ENCODE results near the gene TSPYL2. TPM values are rescaled to one million over a fixed set of nuclear protein-coding genes. Genes with fewer than 3 reads are reported as not detected.
A peak's percentile ranks its signal among the peaks of the same experiment; 100 is the strongest.

TSPYL2 gene
- total and polyA plus RNA-seq, 2 of the 8 experiments (the other 6 are each of a cell fraction or from before 2014, with no cell fraction given), result 13.4 to 13.7 TPM

GRCh38 chrX:53049127-53049517 is 33.0 kb upstream of the TSPYL2 start:
- FAIRE-seq (no peak), DNase-seq (ENCODE audit: low read depth in 1 of 2, low spot score in 2 of 2) (no peak)
- Histone ChIP-seq H2BK12ac (ENCODE audit: low read depth, low read length) (no peak overlapping the region), H3K4me2 (ENCODE audit: insufficient read depth in 1 of 2, low read depth in 2 of 2, low read length in 2 of 2) (peak overlapping the region; percentile 66 to 74), H3K23me2 (ENCODE audit: low read depth, low read length) (peaks cover 4% of the 10 kb centered on the region; the same call in 1 of the 2 replicates), H4K91ac (replicated peaks; ENCODE audit: insufficient read length, low read length) (no peak overlapping the region), H3K9ac (replicated peaks in 1 of 4; ENCODE audit: extremely low read depth in 1 of 4, low read depth in 3 of 4, low read length in 3 of 4) (peak overlapping the region in 1 of 4 experiments; percentile 13; a peak in 1 of 7 replicates), H3K36me3 (ENCODE audit: control insufficient read depth in 2 of 4, insufficient read depth in 4 of 4, low read length in 3 of 4) (no peaks in the 10 kb centered on the region), H3K79me1 (ENCODE audit: low read depth, low read length) (0 out of 2 replicates have a peak, but pooled peaks cover 3% of the 10 kb centered on the region), H4K8ac (ENCODE audit: extremely low read depth, insufficient read depth, low read length) (no peak overlapping the region), H3K18ac (ENCODE audit: extremely low read depth, low read length) (no peak overlapping the region), H3K27me3 (replicated peaks in 1 of 4; ENCODE audit: control insufficient read depth in 3 of 4, extremely low read depth in 1 of 4, insufficient read depth in 3 of 4, low read length in 3 of 4) (no peaks in the 10 kb centered on the region), H3K4me1 (replicated peaks in 1 of 4; ENCODE audit: control insufficient read depth in 3 of 4, insufficient read depth in 4 of 4, low read length in 3 of 4) (peaks cover 0 to 8% (median 1%) of the 10 kb centered on the region in 4 experiments; a peak in 2 of 7 replicates), H2AFZ (ENCODE audit: low read length) (no peak overlapping the region), H3K23ac (ENCODE audit: insufficient read length) (no peak overlapping the region), H2BK120ac (replicated peaks; ENCODE audit: low read depth, low read length) (no peak overlapping the region), H2AK5ac (ENCODE audit: low read depth, low read length) (no peak overlapping the region), H3K4me3 (ENCODE audit: extremely low read depth in 1 of 4, insufficient read depth in 2 of 4, low read depth in 3 of 4, low read length in 4 of 4) (peak overlapping the region; percentile 37 to 85 (median 58); a peak in 7 of 8 replicates), H2BK5ac (ENCODE audit: low read depth, low read length) (no peak overlapping the region), H2BK20ac (ENCODE audit: low read length) (no peak overlapping the region), H4K5ac (ENCODE audit: insufficient read length, low read depth, low read length) (no peak overlapping the region), H3K9me3 (ENCODE audit: insufficient read depth in 2 of 2, low read depth in 1 of 2, low read length in 1 of 2) (no peaks in the 10 kb centered on the region), H3K79me2 (ENCODE audit: control insufficient read depth in 1 of 2, insufficient read depth in 2 of 2, low read length in 2 of 2) (peaks cover 0 to 27% of the 10 kb centered on the region in 2 experiments; a peak in 3 of 4 replicates), H4K20me1 (replicated peaks in 1 of 2; ENCODE audit: control insufficient read depth in 1 of 2, insufficient read depth in 2 of 2, low read length in 2 of 2) (peaks cover 0 to 2% of the 10 kb centered on the region in 2 experiments), H3K14ac (ENCODE audit: insufficient read length) (no peak overlapping the region), H3K27ac (ENCODE audit: low read depth, low read length) (no peak overlapping the region), H2BK15ac (ENCODE audit: low read length) (no peak overlapping the region), H3K4ac (replicated peaks; ENCODE audit: insufficient read length, low read depth, low read length) (no peak overlapping the region), H3K56ac (replicated peaks; ENCODE audit: insufficient read length, low read depth, low read length) (no peak overlapping the region)
- WGBS, 2 experiments (ENCODE audit: extremely low coverage in 1 of 2, insufficient coverage in 1 of 2, insufficient read length in 1 of 2, insufficient replicate concordance in 2 of 2, low coverage in 1 of 2, low lambda C conversion rate in 2 of 2, missing lambda C conversion rate in 1 of 2), result 19% methylated on average over 3 of the region's 8 CpGs; no CpG with 5 or more reads in 1 of the 2 experiments
- ChIA-PET POLR2A (ENCODE audit: partially characterized antibody) (interaction anchor here (1.9 kb wide), 1 partner anchor 33 kb away, joined by 9 read pairs; the partner anchor contains the start of gene TSPYL2), CTCF (ENCODE audit: partially characterized antibody) (interaction anchor here (1.1 kb wide), 1 partner anchor 53 kb away, joined by 3 read pairs; no protein-coding TSS in a partner anchor)
- TF ChIP-seq RXRA (IDR thresholded peaks at IDR 0.05; ENCODE audit: insufficient read depth, low read depth, low read length), result no peak
- TF ChIP-seq EZH2 (IDR thresholded peaks at IDR 0.05; ENCODE audit: low read depth, low read length, severe bottlenecking), result no peak
- TF ChIP-seq KDM5A (IDR thresholded peaks at IDR 0.05; ENCODE audit: low read length), result no peak
- TF ChIP-seq RBBP5 (IDR thresholded peaks at IDR 0.05; ENCODE audit: borderline replicate concordance, low read depth, low read length), result no peak
- no peak for TF ChIP-seq RFX5 (IDR thresholded peaks at IDR 0.05; ENCODE audit: borderline replicate concordance, low read depth, low read length)
- no peak for TF ChIP-seq CREB1 (IDR thresholded peaks at IDR 0.05)
- TF ChIP-seq SIX5 (IDR thresholded peaks at IDR 0.05; ENCODE audit: low read depth, low read length), result no peak
- no peak for TF ChIP-seq CEBPB (IDR thresholded peaks at IDR 0.05; ENCODE audit: low read depth, low read length)
- TF ChIP-seq TAF1 (IDR thresholded peaks at IDR 0.05; ENCODE audit: low read depth, low read length), result no peak
- TF ChIP-seq BCL11A (IDR thresholded peaks at IDR 0.05; ENCODE audit: low read depth in 2 of 2, low read length in 2 of 2), result no peak
- TF ChIP-seq SAP30 (IDR thresholded peaks at IDR 0.05; ENCODE audit: insufficient read depth, insufficient replicate concordance, low read length), result no peak
- no peak for TF ChIP-seq TBP (IDR thresholded peaks at IDR 0.05; ENCODE audit: low read depth, low read length)
- no peak for TF ChIP-seq KDM4A (IDR thresholded peaks at IDR 0.05; ENCODE audit: low read depth, low read length, severe bottlenecking)
- TF ChIP-seq GABPA (IDR thresholded peaks at IDR 0.05; ENCODE audit: borderline replicate concordance, insufficient read depth, low read length), result no peak
